ENCODE results near the gene CSNK2A3. TPM values are rescaled to one million over a fixed set of nuclear protein-coding genes. Genes with fewer than 3 reads are reported as not detected.

The CSNK2A3 gene
- total and polyA plus RNA-seq, 10 of the 15 experiments (the other 5 are each of a cell fraction or from before 2014, with no cell fraction given) = 0.68 to 6.2 (median 1.4) TPM

DNA sequence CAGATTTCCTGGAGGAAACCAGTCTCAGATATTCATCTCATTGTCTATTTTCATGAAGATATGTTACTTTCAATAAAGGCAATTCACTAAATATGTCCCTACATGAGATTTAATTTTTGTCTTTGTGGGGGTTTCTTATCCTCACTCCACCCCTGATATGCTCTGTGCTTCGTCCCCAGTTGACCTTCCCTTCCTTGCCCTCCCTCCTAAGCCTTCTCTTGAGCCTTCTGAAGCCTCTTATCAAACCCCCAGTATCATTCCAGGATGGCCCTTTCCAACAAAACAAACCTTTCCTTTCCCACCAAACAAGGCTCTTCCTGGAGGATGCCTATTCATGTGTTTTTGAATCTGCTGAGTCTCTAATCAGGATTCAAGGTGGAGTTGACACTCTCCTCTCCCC, 44.8 kb downstream of the CSNK2A3 start:
- no peak overlapping the region for H3K9ac ChIP-seq (ENCODE audit: control insufficient read depth, insufficient read depth, low read length)
- FAIRE-seq (no peak), DNase-seq (ENCODE audit: low read depth, low spot score) (no peak), ATAC-seq (no peak)
- no peaks in the 10 kb centered on the region for H4K20me1 ChIP-seq (ENCODE audit: control insufficient read depth, insufficient read depth)
- no peaks in the 10 kb centered on the region; the same call in 2 of the 3 replicates for H3K9me3 ChIP-seq (replicated peaks; ENCODE audit: control insufficient read depth, insufficient read depth, low read length)
- H3K79me2 ChIP-seq (ENCODE audit: control insufficient read depth, insufficient read depth, low read length) = no peaks in the 10 kb centered on the region
- H3K36me3 ChIP-seq (ENCODE audit: control insufficient read depth in 2 of 2, insufficient read depth in 2 of 2, low read length in 1 of 2) = no peaks in the 10 kb centered on the region
- intact Hi-C loops (cut with micrococcal nuclease; ENCODE audit: unreplicated experiment) (no loop called here), in situ Hi-C loops (cut with MboI) (no loop called here)
- WGBS (ENCODE audit: insufficient coverage, insufficient replicate concordance, low lambda C conversion rate, missing lambda C conversion rate) = 0% methylated on average over 1 of the region's 1 CpG
- POLR2A ChIA-PET = no interaction called here
- no peak for TF ChIP-seq ZSCAN29 (IDR thresholded peaks at IDR 0.05)
- no peak for TF ChIP-seq ZBTB4 (CRISPR knock-in tag; IDR thresholded peaks at IDR 0.05)
- TF ChIP-seq CREM (IDR thresholded peaks at IDR 0.05; ENCODE audit: low read depth) = no peak
- TF ChIP-seq PML (IDR thresholded peaks at IDR 0.05; ENCODE audit: low read length) = no peak
- TF ChIP-seq ZBTB11 (CRISPR knock-in tag; IDR thresholded peaks at IDR 0.05) = no peak
- TF ChIP-seq, protein P1, sequence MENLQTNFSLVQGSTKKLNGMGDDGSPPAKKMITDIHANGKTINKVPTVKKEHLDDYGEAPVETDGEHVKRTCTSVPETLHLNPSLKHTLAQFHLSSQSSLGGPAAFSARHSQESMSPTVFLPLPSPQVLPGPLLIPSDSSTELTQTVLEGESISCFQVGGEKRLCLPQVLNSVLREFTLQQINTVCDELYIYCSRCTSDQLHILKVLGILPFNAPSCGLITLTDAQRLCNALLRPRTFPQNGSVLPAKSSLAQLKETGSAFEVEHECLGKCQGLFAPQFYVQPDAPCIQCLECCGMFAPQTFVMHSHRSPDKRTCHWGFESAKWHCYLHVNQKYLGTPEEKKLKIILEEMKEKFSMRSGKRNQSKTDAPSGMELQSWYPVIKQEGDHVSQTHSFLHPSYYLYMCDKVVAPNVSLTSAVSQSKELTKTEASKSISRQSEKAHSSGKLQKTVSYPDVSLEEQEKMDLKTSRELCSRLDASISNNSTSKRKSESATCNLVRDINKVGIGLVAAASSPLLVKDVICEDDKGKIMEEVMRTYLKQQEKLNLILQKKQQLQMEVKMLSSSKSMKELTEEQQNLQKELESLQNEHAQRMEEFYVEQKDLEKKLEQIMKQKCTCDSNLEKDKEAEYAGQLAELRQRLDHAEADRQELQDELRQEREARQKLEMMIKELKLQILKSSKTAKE (IDR thresholded peaks at IDR 0.05; ENCODE audit: low read depth, poor library complexity, severe bottlenecking) = no peak
- TF ChIP-seq ESRRA (IDR thresholded peaks at IDR 0.05; ENCODE audit: low read length) = no peak
- TF ChIP-seq WRNIP1 (IDR thresholded peaks at IDR 0.05; ENCODE audit: borderline replicate concordance, low read depth, low read length) = no peak
- TF ChIP-seq SMARCA5 (IDR thresholded peaks at IDR 0.05) = no peak
- no peak for TF ChIP-seq TARDBP (IDR thresholded peaks at IDR 0.05; ENCODE audit: borderline replicate concordance)
- TF ChIP-seq MEF2B (IDR thresholded peaks at IDR 0.05; ENCODE audit: partially characterized antibody, poor library complexity, severe bottlenecking) = no peak
- no peak for TF ChIP-seq ZNF24 (IDR thresholded peaks at IDR 0.05)
- no peak for TF ChIP-seq KAT2A (conservative IDR thresholded peaks at IDR 0.05; ENCODE audit: control insufficient read depth, low read depth, low read length)
- H3K4me3 ChIP-seq = no peak overlapping the region
- no peak overlapping the region for H3K4me2 ChIP-seq (ENCODE audit: control insufficient read depth, insufficient read depth)
- no peak overlapping the region for H2AFZ ChIP-seq (ENCODE audit: control insufficient read depth, low read depth, low read length)
- H3K27me3 ChIP-seq (replicated peaks in 1 of 2; ENCODE audit: control insufficient read depth in 2 of 2, insufficient read depth in 2 of 2, low read length in 1 of 2) = no peaks in the 10 kb centered on the region
- SMC1A ChIA-PET (ENCODE audit: uncharacterized antibody, unreplicated experiment) = no interaction called here
- 0 out of 2 replicates have a peak, but pooled peaks cover 5% of the 10 kb centered on the region for H3K4me1 ChIP-seq (ENCODE audit: control insufficient read depth, insufficient read depth, low read length)
- BruUV-seq (replicated peaks) = no TSS peak
- CTCF ChIA-PET = no interaction called here
- no peak overlapping the region for H3K27ac ChIP-seq (ENCODE audit: control insufficient read depth, insufficient read depth)
- RAD21 ChIA-PET (ENCODE audit: unreplicated experiment) = no interaction called here

Measured in GM12878 (cell line).